DND-41 (cell line): ENCODE data around the gene LRP2BP.

Experiments used
- CTCF ChIP-seq: IDR thresholded peaks from 2 replicates; pipeline ENCODE4 v1.5.1; 2012; ENCODE audit warnings: borderline replicate concordance, low read length, moderate library complexity, mild to moderate bottlenecking; ENCODE audit not compliant: poor library complexity, severe bottlenecking; ENCODE audit errors: extremely low read depth
- EZH2 ChIP-seq: IDR thresholded peaks from 3 replicates; pipeline ENCODE4 v1.6.1; 2012; ENCODE audit warnings: borderline replicate concordance, low read depth, mild to moderate bottlenecking, moderate library complexity, low read length, inconsistent platforms; ENCODE audit not compliant: severe bottlenecking

GRCh38 chr4:185322803-185323202 lies 72.9 kb downstream of the LRP2BP start:
- no peak for TF ChIP-seq CTCF
- TF ChIP-seq EZH2: no peak
